HG03565 (cell line): ENCODE measurements around the gene OR2J3.
"Not testable (repeated sequence)": the region's sequence is repeated elsewhere in the genome, so short reads cannot be mapped to it uniquely, and the experiment has no call there.

ENCODE experiments used
- ATAC-seq: cut with Tn5 transposase; IDR thresholded peaks from one replicate; pipeline ENCODE4 v1.9.1; 2021; ENCODE audit warnings: mild to moderate bottlenecking, moderate library complexity; ENCODE audit not compliant: unreplicated experiment

OR2J3 gene

DNA sequence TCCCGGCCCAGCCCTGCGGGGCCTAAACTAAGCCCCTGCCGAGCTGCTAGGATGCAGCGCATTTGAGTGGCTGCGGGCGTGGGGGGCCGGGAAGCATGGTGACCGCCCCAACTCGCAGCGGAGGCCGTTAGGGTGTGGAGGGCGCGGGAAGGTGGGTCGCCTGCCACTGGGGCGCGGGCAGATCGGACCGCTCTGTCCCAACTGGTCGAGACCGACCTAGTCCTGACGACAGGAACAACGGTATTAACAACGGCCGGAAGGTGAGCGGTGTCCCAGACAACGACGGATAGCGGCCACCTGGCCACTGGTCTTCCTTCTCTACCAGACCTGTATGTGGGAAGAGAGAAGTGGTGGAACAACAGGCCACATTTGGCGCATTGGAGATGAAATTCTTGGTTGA, 52.1 kb downstream of the OR2J3 start:
- not testable (repeated sequence) for ATAC-seq
